ENCODE data around the gene IMMT.

IMMT gene

DNA sequence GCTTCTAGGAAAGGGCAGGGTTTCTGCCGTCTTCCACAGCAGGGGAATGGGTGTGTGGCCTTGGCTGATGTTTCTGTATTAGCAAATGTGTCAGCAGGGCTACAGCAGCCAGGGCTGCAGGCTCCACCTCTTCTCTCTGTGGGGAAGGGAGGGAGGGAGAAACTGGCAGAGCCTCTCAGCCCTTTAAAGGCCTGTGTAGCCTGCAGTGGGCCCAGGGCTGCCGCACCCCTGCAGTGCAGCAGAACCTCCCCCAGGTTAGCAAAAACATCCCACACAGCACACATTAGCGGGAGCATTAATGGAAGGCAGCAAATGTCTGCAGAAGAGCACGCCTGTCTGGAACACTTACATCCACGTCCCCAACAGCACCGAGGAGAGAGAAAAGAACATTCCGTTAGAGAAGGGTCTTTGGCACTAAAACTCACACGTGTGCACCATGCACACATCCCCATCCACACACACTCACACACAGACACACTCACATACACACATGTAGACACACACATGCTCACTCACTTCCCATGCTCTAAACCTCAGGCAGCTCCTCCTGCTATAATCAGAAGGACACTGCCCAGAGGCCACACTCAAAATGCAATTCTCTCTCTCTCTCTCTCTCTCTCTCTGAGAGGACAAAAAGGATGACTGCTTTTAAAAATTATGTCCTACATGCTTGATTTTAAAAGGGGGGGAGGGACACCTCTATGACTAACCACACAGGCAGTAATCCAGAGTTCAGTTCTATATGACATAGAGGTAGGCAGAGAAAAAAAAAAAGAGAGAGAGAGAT, 28.1 kb upstream of the IMMT start:
- no peak for DNase-seq (ENCODE audit: low spot score)
- TF ChIP-seq, protein P1, sequence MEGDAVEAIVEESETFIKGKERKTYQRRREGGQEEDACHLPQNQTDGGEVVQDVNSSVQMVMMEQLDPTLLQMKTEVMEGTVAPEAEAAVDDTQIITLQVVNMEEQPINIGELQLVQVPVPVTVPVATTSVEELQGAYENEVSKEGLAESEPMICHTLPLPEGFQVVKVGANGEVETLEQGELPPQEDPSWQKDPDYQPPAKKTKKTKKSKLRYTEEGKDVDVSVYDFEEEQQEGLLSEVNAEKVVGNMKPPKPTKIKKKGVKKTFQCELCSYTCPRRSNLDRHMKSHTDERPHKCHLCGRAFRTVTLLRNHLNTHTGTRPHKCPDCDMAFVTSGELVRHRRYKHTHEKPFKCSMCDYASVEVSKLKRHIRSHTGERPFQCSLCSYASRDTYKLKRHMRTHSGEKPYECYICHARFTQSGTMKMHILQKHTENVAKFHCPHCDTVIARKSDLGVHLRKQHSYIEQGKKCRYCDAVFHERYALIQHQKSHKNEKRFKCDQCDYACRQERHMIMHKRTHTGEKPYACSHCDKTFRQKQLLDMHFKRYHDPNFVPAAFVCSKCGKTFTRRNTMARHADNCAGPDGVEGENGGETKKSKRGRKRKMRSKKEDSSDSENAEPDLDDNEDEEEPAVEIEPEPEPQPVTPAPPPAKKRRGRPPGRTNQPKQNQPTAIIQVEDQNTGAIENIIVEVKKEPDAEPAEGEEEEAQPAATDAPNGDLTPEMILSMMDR (IDR thresholded peaks at IDR 0.05; ENCODE audit: borderline replicate concordance, control extremely low read depth, extremely low read depth, insufficient read depth, missing control alignments) = no peak
- in situ Hi-C loops (cut with MboI; ENCODE audit: low sequenced_read_pairs, unreplicated experiment) = loop anchor here (10.0 kb wide), 1 partner anchor 141 kb away; no protein-coding TSS in a partner anchor

DNA sequence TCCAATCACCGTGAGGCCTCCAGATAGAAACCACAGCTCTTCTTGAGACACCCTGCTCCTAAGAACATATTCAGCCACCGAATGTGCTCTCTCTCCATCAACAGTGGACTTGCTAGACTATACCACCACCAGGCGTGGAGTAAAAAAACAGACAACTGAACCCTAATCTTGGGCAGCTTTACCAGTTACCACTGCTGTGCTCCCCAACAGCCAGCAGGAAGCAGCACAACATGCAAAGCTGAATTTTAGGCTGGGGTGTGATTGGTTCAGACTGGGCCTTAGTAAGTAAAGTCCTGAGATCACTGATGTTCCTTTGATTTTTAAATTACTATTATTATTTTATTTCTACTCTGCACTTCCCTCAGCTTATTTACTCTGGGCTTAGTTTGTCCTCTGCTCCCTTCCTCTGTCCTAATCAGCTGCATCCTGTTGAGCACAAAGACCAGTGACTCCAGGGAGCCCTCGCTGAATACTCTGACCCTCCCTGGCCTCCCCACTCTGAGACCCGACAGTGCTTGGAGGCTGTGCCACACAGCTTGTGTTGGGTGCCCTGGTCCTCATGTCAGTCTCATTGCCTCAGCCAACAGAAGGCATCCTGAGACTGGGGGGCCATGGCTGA, 25.9 kb upstream of the IMMT start:
- in situ Hi-C loops (cut with MboI; ENCODE audit: low sequenced_read_pairs, unreplicated experiment) = loop anchor here (10.0 kb wide), 1 partner anchor 144 kb away; no protein-coding TSS in a partner anchor
- DNase-seq (ENCODE audit: low spot score) = peak; percentile 69
- TF ChIP-seq, protein P1 (IDR thresholded peaks at IDR 0.05; ENCODE audit: borderline replicate concordance, control extremely low read depth, extremely low read depth, insufficient read depth, missing control alignments) = peak; percentile 63

DNA sequence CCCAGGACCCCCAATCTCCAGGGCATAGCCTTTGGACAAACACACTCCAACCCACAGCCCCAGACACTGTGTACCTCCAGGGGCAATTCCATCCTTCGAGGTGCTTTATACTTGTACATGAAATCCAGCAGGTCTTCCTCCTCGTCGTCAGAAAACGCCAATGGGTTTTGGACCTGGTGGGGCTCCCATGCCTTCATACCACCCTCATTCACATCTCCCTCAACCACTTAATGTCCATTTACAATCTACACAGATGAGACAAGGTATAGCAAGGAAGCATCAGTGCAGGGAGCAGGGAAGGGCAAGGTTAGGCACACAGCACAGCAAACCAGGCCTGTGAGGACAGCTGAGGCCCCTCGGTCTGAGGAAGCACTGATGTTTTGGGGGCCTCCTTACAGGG, 24.6 kb upstream of the IMMT start:
- TF ChIP-seq, protein P1 (IDR thresholded peaks at IDR 0.05; ENCODE audit: borderline replicate concordance, control extremely low read depth, extremely low read depth, insufficient read depth, missing control alignments) = no peak
- in situ Hi-C loops (cut with MboI; ENCODE audit: low sequenced_read_pairs, unreplicated experiment) = loop anchor here (10.0 kb wide), 1 partner anchor 145 kb away; no protein-coding TSS in a partner anchor
- DNase-seq (ENCODE audit: low spot score) = no peak

DNA sequence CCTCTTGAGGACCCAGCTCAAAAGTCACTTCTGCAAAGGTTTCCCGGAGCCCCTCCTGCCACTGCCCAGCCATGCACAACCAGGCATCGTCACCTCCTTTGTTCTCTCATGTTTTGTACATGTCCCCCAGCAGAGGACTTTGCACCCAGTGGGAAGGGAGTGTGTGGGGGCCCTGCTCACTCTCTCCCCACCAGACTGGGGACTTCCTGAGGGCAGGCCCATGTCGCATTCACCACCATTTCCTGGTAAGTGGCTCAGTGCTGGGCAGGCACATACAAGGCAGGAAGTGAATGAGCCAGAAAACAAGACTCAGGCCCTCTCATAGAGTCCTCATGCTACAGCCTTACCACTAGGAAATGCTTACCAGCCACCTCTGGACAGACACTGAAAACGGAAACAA, 22.9 kb upstream of the IMMT start:
- TF ChIP-seq, protein P1 (IDR thresholded peaks at IDR 0.05; ENCODE audit: borderline replicate concordance, control extremely low read depth, extremely low read depth, insufficient read depth, missing control alignments) = no peak
- in situ Hi-C loops (cut with MboI; ENCODE audit: low sequenced_read_pairs, unreplicated experiment) = no loop called here
- DNase-seq (ENCODE audit: low spot score) = no peak

DNA sequence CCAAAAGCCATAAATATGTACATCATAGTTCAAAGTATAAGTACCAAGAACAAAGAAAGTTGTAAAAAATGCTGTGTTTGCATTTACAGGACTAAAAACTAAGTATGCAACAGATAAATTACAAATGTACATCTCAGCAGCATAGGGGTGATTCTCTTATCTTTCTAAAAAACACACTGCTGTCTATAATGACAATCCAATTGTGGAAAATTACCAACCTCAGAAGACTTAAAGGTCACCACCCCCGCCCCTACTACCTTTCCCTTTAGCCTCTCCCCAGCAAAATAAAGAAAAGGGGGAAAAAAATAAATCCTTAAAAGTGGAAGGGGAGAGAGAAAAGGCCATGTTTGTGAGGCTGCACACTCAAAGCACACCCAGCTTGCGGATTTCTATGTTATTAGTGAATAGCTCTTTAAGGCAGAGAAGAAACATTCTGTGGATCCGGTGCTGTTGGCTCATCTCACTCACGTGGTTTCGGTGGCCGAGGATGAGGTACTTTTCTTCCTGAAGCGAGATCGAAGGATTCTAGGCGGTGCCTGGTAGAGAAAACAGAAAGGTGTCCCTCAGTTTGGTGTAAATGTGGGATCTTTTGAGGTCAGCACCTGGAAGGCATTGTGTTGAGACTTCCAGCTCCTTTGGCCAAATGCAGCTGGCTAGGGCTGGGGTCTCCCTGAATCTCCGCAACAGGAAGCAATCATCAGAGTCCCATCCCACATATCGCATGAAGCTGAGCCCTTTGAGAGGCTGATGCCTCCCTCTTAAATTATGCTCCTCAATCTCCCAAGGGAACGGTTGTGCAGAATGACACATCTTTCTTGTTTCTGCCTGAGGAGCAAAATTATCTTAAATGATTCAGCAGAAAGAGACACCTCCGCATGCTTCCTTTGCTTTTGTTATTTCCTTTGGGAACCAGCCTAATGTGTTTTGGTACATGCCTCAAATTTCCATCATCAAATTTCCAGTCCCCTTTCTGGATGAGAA, 21.6 kb upstream of the IMMT start:
- in situ Hi-C loops (cut with MboI; ENCODE audit: low sequenced_read_pairs, unreplicated experiment) = no loop called here
- TF ChIP-seq, protein P1 (IDR thresholded peaks at IDR 0.05; ENCODE audit: borderline replicate concordance, control extremely low read depth, extremely low read depth, insufficient read depth, missing control alignments) = no peak
- no peak for DNase-seq (ENCODE audit: low spot score)

DNA sequence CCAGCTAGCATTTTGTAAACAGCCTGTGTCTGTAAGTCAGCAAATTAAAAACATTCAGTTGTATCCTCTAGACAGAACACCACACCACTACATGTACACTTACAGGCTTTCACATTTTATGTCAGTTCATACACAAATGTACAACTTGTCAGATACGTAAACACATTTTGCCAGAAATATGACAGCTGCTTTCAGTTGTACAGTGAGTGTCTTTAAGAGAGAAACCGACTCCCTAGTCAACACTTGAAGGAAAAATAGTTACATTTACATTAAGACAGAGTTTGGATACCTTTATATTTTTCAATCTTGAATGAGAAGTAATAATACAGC, 19.2 kb upstream of the IMMT start:
- TF ChIP-seq, protein P1 (IDR thresholded peaks at IDR 0.05; ENCODE audit: borderline replicate concordance, control extremely low read depth, extremely low read depth, insufficient read depth, missing control alignments) = no peak
- no peak for DNase-seq (ENCODE audit: low spot score)
- in situ Hi-C loops (cut with MboI; ENCODE audit: low sequenced_read_pairs, unreplicated experiment) = no loop called here

Measured in GM13976 (cell line).